Measurements from ENCODE around the gene C15orf62.

- TF ChIP-seq CTCF (conservative IDR thresholded peaks at IDR 0.05) (no peak), ZFX (IDR thresholded peaks at IDR 0.05) (no peak)
These were observed 26.3 kb downstream of the C15orf62 start for GRCh38 chr15:40796041-40796440.
